ENCODE data around the gene PDE6G. TPM values are rescaled to one million over a fixed set of nuclear protein-coding genes. Genes with fewer than 3 reads are reported as not detected.

The PDE6G gene
- total RNA-seq, 1 donor from 2014 or later, result not detected

- no peaks in the 10 kb centered on the region for H3K27me3 ChIP-seq
- H3K4me1 ChIP-seq, result peaks cover 14% of the 10 kb centered on the region
- TF ChIP-seq EZH2phosphoT487 (IDR thresholded peaks at IDR 0.05) (no peak), EZH2 (IDR thresholded peaks at IDR 0.05) (no peak), CTCF (IDR thresholded peaks at IDR 0.05) (no peak)
- peaks cover 16% of the 10 kb centered on the region for H3F3A ChIP-seq (ENCODE audit: low read depth)
- peaks cover 23% of the 10 kb centered on the region for H3K4me1 Mint-ChIP-seq
- peaks cover 2% of the 10 kb centered on the region for H3K9me3 Mint-ChIP-seq
- peak within 1 kb of the TSS; percentile 92 for H3K4me3 ChIP-seq
- H3K9me3 ChIP-seq (ENCODE audit: low read depth), result no peaks in the 10 kb centered on the region
- H3K36me3 Mint-ChIP-seq, result peaks cover 22% of the 10 kb centered on the region
- peaks cover 70% of the 10 kb centered on the region for H3K79me2 ChIP-seq (ENCODE audit: low read depth)
- H3K27me3 Mint-ChIP-seq (ENCODE audit: insufficient read depth, low read depth), result peaks cover 7% of the 10 kb centered on the region
- peak within 1 kb of the TSS; percentile 96 for H3K4me2 ChIP-seq
- no peaks in the 10 kb centered on the region for H3K36me3 ChIP-seq
- H3K27ac ChIP-seq, result peak within 1 kb of the TSS; percentile 80
- peak within 1 kb of the TSS; percentile 99 for H3K9ac ChIP-seq
- peak within 1 kb of the TSS; percentile 75 for H2AFZ ChIP-seq (replicated peaks)
- H3K27ac Mint-ChIP-seq, result peak within 1 kb of the TSS; percentile 93
- peaks cover 36% of the 10 kb centered on the region for H4K20me1 ChIP-seq (ENCODE audit: low read depth)
- peak; percentile 99 for DNase-seq (ENCODE audit: low spot score)
- peak within 1 kb of the TSS; percentile 96 for H3K4me3 Mint-ChIP-seq
Measured at GRCh38 chr17:81702934-81703746, 46.8 kb upstream of the PDE6G start, which contains the start of gene MRPL12. Gene MRPL12, plus strand, starts transcription at chr17:81703367. Its CDS starts 135 bp downstream, at chr17:81703502.

- Histone ChIP-seq H3K4me2 (peak overlapping the region; percentile 96), H3K27me3 (no peaks in the 10 kb centered on the region), H3F3A (ENCODE audit: low read depth) (peaks cover 16% of the 10 kb centered on the region), H3K4me1 (peaks cover 14% of the 10 kb centered on the region), H3K9ac (no peak overlapping the region), H3K27ac (no peak overlapping the region), H3K36me3 (no peaks in the 10 kb centered on the region), H3K9me3 (ENCODE audit: low read depth) (no peaks in the 10 kb centered on the region), H4K20me1 (ENCODE audit: low read depth) (peaks cover 36% of the 10 kb centered on the region), H3K4me3 (peak overlapping the region; percentile 92), H2AFZ (replicated peaks) (no peak overlapping the region), H3K79me2 (ENCODE audit: low read depth) (peaks cover 76% of the 10 kb centered on the region)
- DNase-seq (ENCODE audit: low spot score), result no peak
- Mint-ChIP-seq H3K27me3 (ENCODE audit: insufficient read depth, low read depth) (peaks cover 7% of the 10 kb centered on the region), H3K9me3 (peaks cover 2% of the 10 kb centered on the region), H3K4me3 (peak overlapping the region; percentile 96), H3K36me3 (peaks cover 24% of the 10 kb centered on the region), H3K27ac (no peak overlapping the region), H3K4me1 (peaks cover 23% of the 10 kb centered on the region)
- TF ChIP-seq EZH2phosphoT487 (IDR thresholded peaks at IDR 0.05), result no peak
- TF ChIP-seq CTCF (IDR thresholded peaks at IDR 0.05), result no peak
- no peak for TF ChIP-seq EZH2 (IDR thresholded peaks at IDR 0.05)
Measured at GRCh38 chr17:81701288-81702071, 45.1 kb upstream of the PDE6G start.

- no peak overlapping the region for H3K9ac ChIP-seq
Measured at GRCh38 chr17:81700353-81701287, 44.3 kb upstream of the PDE6G start.

More at GRCh38 chr17:81700353-81701287, 44.3 kb upstream of the PDE6G start:
- no peak overlapping the region for H3K4me3 ChIP-seq
- Mint-ChIP-seq H3K9me3 (peaks cover 2% of the 10 kb centered on the region), H3K4me1 (peaks cover 23% of the 10 kb centered on the region), H3K27ac (no peak overlapping the region), H3K4me3 (peak overlapping the region; percentile 7), H3K36me3 (peaks cover 18% of the 10 kb centered on the region), H3K27me3 (ENCODE audit: insufficient read depth, low read depth) (peaks cover 7% of the 10 kb centered on the region)
- H3K4me1 ChIP-seq, result peaks cover 14% of the 10 kb centered on the region
- no peak overlapping the region for H2AFZ ChIP-seq (replicated peaks)
- H3F3A ChIP-seq (ENCODE audit: low read depth), result peaks cover 16% of the 10 kb centered on the region
- H3K79me2 ChIP-seq (ENCODE audit: low read depth), result peaks cover 75% of the 10 kb centered on the region
- H3K27me3 ChIP-seq, result no peaks in the 10 kb centered on the region
- H4K20me1 ChIP-seq (ENCODE audit: low read depth), result peaks cover 36% of the 10 kb centered on the region
- no peak overlapping the region for H3K27ac ChIP-seq
- no peaks in the 10 kb centered on the region for H3K9me3 ChIP-seq (ENCODE audit: low read depth)
- no peaks in the 10 kb centered on the region for H3K36me3 ChIP-seq
- H3K4me2 ChIP-seq, result no peak overlapping the region
- TF ChIP-seq EZH2 (IDR thresholded peaks at IDR 0.05), result no peak
- no peak for DNase-seq (ENCODE audit: low spot score)
